Activated naive CD4-positive, alpha-beta T cell treated with anti-CD3 and anti-CD28 coated beads, Interleukin-2, amount 50 U/mL, for 24 hours (primary cell): ENCODE measurements around the gene ARHGEF3.

Source experiments
- H3K27ac Mint-ChIP-seq: one replicate; pipeline ENCODE4 v1.8.0; 2021; ENCODE audit warnings: mild to moderate bottlenecking, mixed read lengths
- H3K27me3 Mint-ChIP-seq: one replicate; pipeline ENCODE4 v1.8.0; 2021; ENCODE audit warnings: mixed read lengths
- H3K36me3 Mint-ChIP-seq: one replicate; pipeline ENCODE4 v1.8.0; 2021; ENCODE audit warnings: mixed read lengths
- H3K4me1 Mint-ChIP-seq: one replicate; pipeline ENCODE4 v1.8.0; 2021; ENCODE audit warnings: mixed read lengths
- H3K4me3 Mint-ChIP-seq: one replicate; pipeline ENCODE4 v1.8.0; 2021; ENCODE audit warnings: mild to moderate bottlenecking, mixed read lengths
- H3K9me3 Mint-ChIP-seq: one replicate; pipeline ENCODE4 v1.8.0; 2021; ENCODE audit warnings: mixed read lengths

Gene ARHGEF3

GRCh38 chr3:56801662-56802377, at the start of gene ARHGEF3:
Gene ARHGEF3 (minus strand): TSS chr3:56801949. CDS start chr3:56801798, 151 bp downstream.
- Mint-ChIP-seq H3K9me3 (no peaks in the 10 kb centered on the region), H3K36me3 (peaks cover 5% of the 10 kb centered on the region), H3K4me3 (peak within 1 kb of the TSS; percentile 98), H3K27me3 (no peaks in the 10 kb centered on the region), H3K4me1 (peaks cover 27% of the 10 kb centered on the region), H3K27ac (peak within 1 kb of the TSS; percentile 95)

GRCh38 chr3:56849698-56850097, 47.9 kb upstream of the ARHGEF3 start:
- peaks cover 16% of the 10 kb centered on the region for H3K36me3 Mint-ChIP-seq

GRCh38 chr3:56845505-56845904, 43.8 kb upstream of the ARHGEF3 start:
- Mint-ChIP-seq H3K27me3 (no peaks in the 10 kb centered on the region), H3K4me3 (no peak overlapping the region), H3K27ac (no peak overlapping the region), H3K9me3 (peaks cover 5% of the 10 kb centered on the region), H3K36me3 (peaks cover 8% of the 10 kb centered on the region), H3K4me1 (peaks cover 36% of the 10 kb centered on the region)

More at GRCh38 chr3:56849698-56850097, 47.9 kb upstream of the ARHGEF3 start:
- peaks cover 48% of the 10 kb centered on the region for H3K4me1 Mint-ChIP-seq
- no peaks in the 10 kb centered on the region for H3K27me3 Mint-ChIP-seq
- peaks cover 5% of the 10 kb centered on the region for H3K9me3 Mint-ChIP-seq
- H3K4me3 Mint-ChIP-seq = no peak overlapping the region
- no peak overlapping the region for H3K27ac Mint-ChIP-seq

GRCh38 chr3:56844536-56844935, 42.8 kb upstream of the ARHGEF3 start:
- Mint-ChIP-seq H3K27me3 (no peaks in the 10 kb centered on the region), H3K4me3 (no peak overlapping the region), H3K4me1 (peaks cover 36% of the 10 kb centered on the region), H3K9me3 (peaks cover 5% of the 10 kb centered on the region), H3K27ac (no peak overlapping the region), H3K36me3 (peaks cover 11% of the 10 kb centered on the region)

- Mint-ChIP-seq H3K4me3 (no peak overlapping the region), H3K9me3 (no peaks in the 10 kb centered on the region), H3K36me3 (peaks cover 14% of the 10 kb centered on the region), H3K27me3 (no peaks in the 10 kb centered on the region), H3K4me1 (peaks cover 37% of the 10 kb centered on the region), H3K27ac (peak overlapping the region; percentile 41)
These were observed 38.3 kb upstream of the ARHGEF3 start for GRCh38 chr3:56839784-56840715.

GRCh38 chr3:56838448-56838847, 36.7 kb upstream of the ARHGEF3 start:
- peaks cover 11% of the 10 kb centered on the region for H3K36me3 Mint-ChIP-seq
- no peak overlapping the region for H3K27ac Mint-ChIP-seq

GRCh38 chr3:56837196-56837955, 35.6 kb upstream of the ARHGEF3 start:
- Mint-ChIP-seq H3K27me3 (no peaks in the 10 kb centered on the region), H3K4me3 (no peak overlapping the region), H3K27ac (no peak overlapping the region), H3K36me3 (peaks cover 9% of the 10 kb centered on the region), H3K9me3 (no peaks in the 10 kb centered on the region), H3K4me1 (peaks cover 47% of the 10 kb centered on the region)

More at GRCh38 chr3:56838448-56838847, 36.7 kb upstream of the ARHGEF3 start:
- Mint-ChIP-seq H3K4me1 (peaks cover 41% of the 10 kb centered on the region), H3K27me3 (no peaks in the 10 kb centered on the region), H3K4me3 (no peak overlapping the region), H3K9me3 (no peaks in the 10 kb centered on the region)

- Mint-ChIP-seq H3K27me3 (no peaks in the 10 kb centered on the region), H3K4me1 (peaks cover 50% of the 10 kb centered on the region), H3K4me3 (no peak overlapping the region), H3K9me3 (no peaks in the 10 kb centered on the region), H3K27ac (no peak overlapping the region), H3K36me3 (peaks cover 9% of the 10 kb centered on the region)
These were observed 34.8 kb upstream of the ARHGEF3 start for GRCh38 chr3:56836276-56837163.

GRCh38 chr3:56835650-56836227, 34.0 kb upstream of the ARHGEF3 start:
- Mint-ChIP-seq H3K36me3 (peaks cover 9% of the 10 kb centered on the region), H3K27ac (no peak overlapping the region), H3K9me3 (no peaks in the 10 kb centered on the region), H3K27me3 (no peaks in the 10 kb centered on the region), H3K4me1 (peaks cover 49% of the 10 kb centered on the region), H3K4me3 (no peak overlapping the region)

GRCh38 chr3:56833536-56833935, 31.8 kb upstream of the ARHGEF3 start:
- peaks cover 6% of the 10 kb centered on the region for H3K36me3 Mint-ChIP-seq
- no peaks in the 10 kb centered on the region for H3K27me3 Mint-ChIP-seq
- H3K9me3 Mint-ChIP-seq = no peaks in the 10 kb centered on the region
- H3K27ac Mint-ChIP-seq = no peak overlapping the region
- peaks cover 45% of the 10 kb centered on the region for H3K4me1 Mint-ChIP-seq
- H3K4me3 Mint-ChIP-seq = no peak overlapping the region

- H3K9me3 Mint-ChIP-seq = no peaks in the 10 kb centered on the region
These were observed 31.3 kb upstream of the ARHGEF3 start for GRCh38 chr3:56833022-56833421.

GRCh38 chr3:56831572-56831971, 29.8 kb upstream of the ARHGEF3 start:
- no peak overlapping the region for H3K4me3 Mint-ChIP-seq
- H3K36me3 Mint-ChIP-seq = peaks cover 5% of the 10 kb centered on the region
- no peaks in the 10 kb centered on the region for H3K9me3 Mint-ChIP-seq
- no peak overlapping the region for H3K27ac Mint-ChIP-seq
- H3K27me3 Mint-ChIP-seq = no peaks in the 10 kb centered on the region
- H3K4me1 Mint-ChIP-seq = peaks cover 47% of the 10 kb centered on the region

More at GRCh38 chr3:56833022-56833421, 31.3 kb upstream of the ARHGEF3 start:
- H3K4me3 Mint-ChIP-seq = no peak overlapping the region
- no peaks in the 10 kb centered on the region for H3K27me3 Mint-ChIP-seq
- H3K4me1 Mint-ChIP-seq = peaks cover 41% of the 10 kb centered on the region
- H3K36me3 Mint-ChIP-seq = peaks cover 5% of the 10 kb centered on the region
- H3K27ac Mint-ChIP-seq = no peak overlapping the region

GRCh38 chr3:56830884-56831283, 29.1 kb upstream of the ARHGEF3 start:
- Mint-ChIP-seq H3K4me1 (peaks cover 49% of the 10 kb centered on the region), H3K27me3 (no peaks in the 10 kb centered on the region), H3K27ac (no peak overlapping the region), H3K36me3 (peaks cover 5% of the 10 kb centered on the region), H3K9me3 (no peaks in the 10 kb centered on the region), H3K4me3 (no peak overlapping the region)

GRCh38 chr3:56829533-56829932, 27.8 kb upstream of the ARHGEF3 start:
- Mint-ChIP-seq H3K4me3 (no peak overlapping the region), H3K4me1 (peaks cover 56% of the 10 kb centered on the region), H3K36me3 (peaks cover 1% of the 10 kb centered on the region)

More at GRCh38 chr3:56829533-56829932, 27.8 kb upstream of the ARHGEF3 start:
- Mint-ChIP-seq H3K27me3 (no peaks in the 10 kb centered on the region), H3K27ac (no peak overlapping the region), H3K9me3 (no peaks in the 10 kb centered on the region)
